Astrocyte (in vitro differentiated cells and primary cell): ENCODE results near the gene LUZP2. TPM values are rescaled to one million over a fixed set of nuclear protein-coding genes. Genes with fewer than 3 reads are reported as not detected.

Experiments
- DNase-seq: peaks from one replicate; pipeline ENCODE4 v3.0.0-alpha.2; 2010; ENCODE audit warnings: low read depth
- FAIRE-seq: peaks from 2 replicates; lab custom pipeline; 2011; peaks lifted over from hg19 to GRCh38; lab: Jason Lieb, UNC
- H2AFZ ChIP-seq: 2 replicates; pipeline ENCODE4 v1.6.0; 2012; ENCODE audit warnings: low read depth, low read length, inconsistent platforms
- H3K27ac ChIP-seq: 2 replicates; pipeline ENCODE4 v1.5.1; 2011; ENCODE audit warnings: low read depth, low read length, inconsistent platforms
- H3K27me3 ChIP-seq: 2 replicates; pipeline ENCODE4 v1.6.0; 2011; ENCODE audit warnings: low read length, inconsistent platforms; ENCODE audit not compliant: insufficient read depth
- H3K36me3 ChIP-seq: 2 replicates; pipeline ENCODE4 v1.5.1; 2011; ENCODE audit warnings: low read length, inconsistent platforms; ENCODE audit not compliant: insufficient read depth
- H3K4me1 ChIP-seq: 2 replicates; pipeline ENCODE4 v1.5.1; 2011; ENCODE audit warnings: low read length, inconsistent platforms; ENCODE audit not compliant: insufficient read depth
- H3K4me2 ChIP-seq: 2 replicates; pipeline ENCODE4 v1.6.0; 2012; ENCODE audit warnings: low read length, inconsistent platforms
- H3K4me3 ChIP-seq: 2 replicates; pipeline ENCODE4 v1.5.1; 2011; ENCODE audit warnings: low read depth, mild to moderate bottlenecking, low read length, inconsistent platforms; ENCODE audit not compliant: insufficient read depth
- H3K79me2 ChIP-seq: 2 replicates; pipeline ENCODE4 v1.6.0; 2012; ENCODE audit warnings: mild to moderate bottlenecking, low read length, inconsistent platforms; ENCODE audit not compliant: insufficient read depth
- H3K9ac ChIP-seq: 2 replicates; pipeline ENCODE4 v1.6.0; 2012; ENCODE audit warnings: mild to moderate bottlenecking, low read length, inconsistent platforms
- H3K9me3 ChIP-seq: 2 replicates; pipeline ENCODE4 v1.5.1; 2012; ENCODE audit warnings: low read depth, mild to moderate bottlenecking, low read length, inconsistent platforms; ENCODE audit not compliant: insufficient read depth
- H4K20me1 ChIP-seq: 2 replicates; pipeline ENCODE4 v1.6.0; 2012; ENCODE audit warnings: low read length, inconsistent platforms; ENCODE audit not compliant: insufficient read depth
- H3K27ac Mint-ChIP-seq: one replicate; pipeline ENCODE4 v1.8.0; 2021; ENCODE audit warnings: mild to moderate bottlenecking, mixed read lengths; ENCODE audit not compliant: unreplicated experiment
- H3K27me3 Mint-ChIP-seq: one replicate; pipeline ENCODE4 v1.8.0; 2021; ENCODE audit warnings: low read depth, mixed read lengths; ENCODE audit not compliant: unreplicated experiment
- H3K36me3 Mint-ChIP-seq: one replicate; pipeline ENCODE4 v1.8.0; 2021; ENCODE audit warnings: low read depth, mixed read lengths; ENCODE audit not compliant: unreplicated experiment
- H3K4me1 Mint-ChIP-seq: one replicate; pipeline ENCODE4 v1.8.0; 2021; ENCODE audit warnings: low read depth, mixed read lengths; ENCODE audit not compliant: unreplicated experiment
- H3K4me3 Mint-ChIP-seq: one replicate; pipeline ENCODE4 v1.8.0; 2021; ENCODE audit warnings: mild to moderate bottlenecking, moderate library complexity, mixed read lengths; ENCODE audit not compliant: unreplicated experiment
- H3K9me3 Mint-ChIP-seq: one replicate; pipeline ENCODE4 v1.8.0; 2021; ENCODE audit warnings: mild to moderate bottlenecking, mixed read lengths; ENCODE audit not compliant: unreplicated experiment
- CTCF ChIP-seq: IDR thresholded peaks from 2 replicates; pipeline ENCODE4 v1.5.1; 2011; ENCODE audit warnings: low read depth, mild to moderate bottlenecking, inconsistent platforms, low read length, moderate library complexity; ENCODE audit not compliant: insufficient read depth
- EZH2 ChIP-seq: IDR thresholded peaks from 2 replicates; pipeline ENCODE4 v1.6.1; 2012; ENCODE audit warnings: mild to moderate bottlenecking, low read length, inconsistent platforms; ENCODE audit not compliant: insufficient read depth
- total RNA-seq: library from RNA; stranded (reverse); gene quantifications from 2 replicates; pipeline ENCODE4 v1.2.1, GENCODE V29; 2021

LUZP2 gene
- total RNA-seq, 1 donor from 2014 or later, result 2.3 TPM

GRCh38 chr11:24642648-24643047 is 145.8 kb downstream of the LUZP2 start:
- FAIRE-seq (no peak), DNase-seq (no peak)
- TF ChIP-seq CTCF (no peak), EZH2 (no peak)
- H3K9ac ChIP-seq, result no peak overlapping the region
- H3K4me2 ChIP-seq, result no peak overlapping the region
- no peaks in the 10 kb centered on the region for H3K9me3 ChIP-seq
- no peak overlapping the region for H3K4me3 ChIP-seq
- H3K36me3 Mint-ChIP-seq, result no peaks in the 10 kb centered on the region
- H3K27ac ChIP-seq, result no peak overlapping the region
- H3K9me3 Mint-ChIP-seq, result peaks cover 3% of the 10 kb centered on the region
- H3K4me1 ChIP-seq, result no peaks in the 10 kb centered on the region
- H3K4me1 Mint-ChIP-seq, result peaks cover 2% of the 10 kb centered on the region
- no peak overlapping the region for H2AFZ ChIP-seq
- no peaks in the 10 kb centered on the region for H3K36me3 ChIP-seq
- H3K27me3 ChIP-seq, result no peaks in the 10 kb centered on the region
- no peak overlapping the region for H3K27ac Mint-ChIP-seq
- H4K20me1 ChIP-seq, result no peaks in the 10 kb centered on the region
- no peak overlapping the region for H3K4me3 Mint-ChIP-seq
- no peaks in the 10 kb centered on the region for H3K27me3 Mint-ChIP-seq
- no peaks in the 10 kb centered on the region for H3K79me2 ChIP-seq

- Histone ChIP-seq H3K36me3 (no peaks in the 10 kb centered on the region), H3K9me3 (no peaks in the 10 kb centered on the region), H3K27ac (no peak overlapping the region), H3K4me1 (no peaks in the 10 kb centered on the region), H3K27me3 (no peaks in the 10 kb centered on the region), H4K20me1 (no peaks in the 10 kb centered on the region), H3K9ac (no peak overlapping the region), H3K4me2 (no peak overlapping the region), H3K4me3 (no peak overlapping the region), H2AFZ (no peak overlapping the region), H3K79me2 (no peaks in the 10 kb centered on the region)
- FAIRE-seq (no peak), DNase-seq (no peak)
- TF ChIP-seq EZH2 (no peak), CTCF (no peak)
- Mint-ChIP-seq H3K27ac (no peak overlapping the region), H3K27me3 (no peaks in the 10 kb centered on the region), H3K9me3 (no peaks in the 10 kb centered on the region), H3K4me3 (no peak overlapping the region), H3K4me1 (peaks cover 2% of the 10 kb centered on the region), H3K36me3 (no peaks in the 10 kb centered on the region)
These were observed 148.7 kb downstream of the LUZP2 start for GRCh38 chr11:24645563-24645962.

GRCh38 chr11:24651873-24652272 is 155.0 kb downstream of the LUZP2 start:
- Histone ChIP-seq H3K27ac (no peak overlapping the region), H3K9me3 (no peaks in the 10 kb centered on the region), H3K4me3 (no peak overlapping the region), H2AFZ (no peak overlapping the region), H3K4me2 (no peak overlapping the region), H3K9ac (no peak overlapping the region), H3K27me3 (no peaks in the 10 kb centered on the region), H3K79me2 (no peaks in the 10 kb centered on the region), H3K36me3 (no peaks in the 10 kb centered on the region), H3K4me1 (no peaks in the 10 kb centered on the region), H4K20me1 (no peaks in the 10 kb centered on the region)
- H3K9me3 Mint-ChIP-seq, result no peaks in the 10 kb centered on the region
- no peaks in the 10 kb centered on the region for H3K4me1 Mint-ChIP-seq
- DNase-seq (no peak), FAIRE-seq (no peak)
- H3K36me3 Mint-ChIP-seq, result peaks cover 1% of the 10 kb centered on the region
- H3K27me3 Mint-ChIP-seq, result no peaks in the 10 kb centered on the region
- TF ChIP-seq CTCF, result no peak
- TF ChIP-seq EZH2, result no peak
- no peak overlapping the region for H3K4me3 Mint-ChIP-seq
- no peak overlapping the region for H3K27ac Mint-ChIP-seq
